GM18870 (cell line): Measurements from ENCODE around the gene CCNB3.
"Not testable (repeated sequence)": the region's sequence is repeated elsewhere in the genome, so short reads cannot be mapped to it uniquely, and the experiment has no call there.

Experiments
- ATAC-seq: cut with Tn5 transposase; IDR thresholded peaks from one replicate; pipeline ENCODE4 v1.9.1; 2021; ENCODE audit warnings: moderate library complexity; ENCODE audit not compliant: unreplicated experiment

The CCNB3 gene

GRCh38 chrX:50204364-50204899 is at the start of gene CCNB3:
CCNB3 (plus strand) TSS chrX:50204765; CDS start chrX:50285164, 80,399 bp downstream.
- ATAC-seq: peak; percentile 99

GRCh38 chrX:50157545-50158135 is 46.9 kb upstream of the CCNB3 start:
- ATAC-seq: no peak

GRCh38 chrX:50158593-50158992 is 46.0 kb upstream of the CCNB3 start:
- ATAC-seq: no peak

DNA sequence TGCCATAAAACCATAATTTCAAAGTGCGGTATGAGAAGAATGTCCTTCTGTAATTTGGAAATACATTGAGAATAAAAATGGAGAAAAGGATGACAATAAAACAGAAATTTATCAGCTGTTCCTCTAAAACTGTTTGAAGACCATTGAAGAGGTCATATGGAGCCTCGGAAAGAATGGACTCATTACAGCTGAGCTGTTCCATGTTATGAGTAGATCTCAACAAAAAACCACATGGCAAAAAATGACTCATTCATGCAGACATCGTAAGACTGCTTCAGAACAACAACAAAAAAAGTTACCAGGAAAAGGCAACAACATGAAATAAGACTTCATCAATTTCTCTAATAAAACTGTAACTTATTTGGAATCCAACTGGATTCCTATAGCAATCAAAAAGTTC is 43.4 kb upstream of the CCNB3 start:
- ATAC-seq: no peak

DNA sequence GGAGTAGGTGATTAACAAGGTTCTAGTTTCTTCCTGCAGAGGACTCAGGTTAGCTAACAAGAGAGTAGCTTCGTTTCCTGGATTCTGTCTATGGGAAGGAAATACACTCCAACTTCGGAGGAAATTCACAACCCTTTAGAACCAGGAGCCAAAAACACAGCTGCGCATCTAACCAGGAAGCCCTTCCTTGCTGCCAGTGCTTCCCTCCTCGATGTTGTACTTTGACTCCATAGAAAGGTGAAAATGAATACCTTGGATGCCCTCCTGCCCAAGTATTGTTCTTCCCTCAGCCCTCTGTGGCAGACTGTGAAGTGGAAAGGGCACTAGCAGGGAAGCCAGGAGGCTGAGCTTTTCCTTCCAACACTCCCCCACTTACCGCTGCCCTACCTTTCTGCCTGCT is 38.8 kb upstream of the CCNB3 start:
- no peak for ATAC-seq

DNA sequence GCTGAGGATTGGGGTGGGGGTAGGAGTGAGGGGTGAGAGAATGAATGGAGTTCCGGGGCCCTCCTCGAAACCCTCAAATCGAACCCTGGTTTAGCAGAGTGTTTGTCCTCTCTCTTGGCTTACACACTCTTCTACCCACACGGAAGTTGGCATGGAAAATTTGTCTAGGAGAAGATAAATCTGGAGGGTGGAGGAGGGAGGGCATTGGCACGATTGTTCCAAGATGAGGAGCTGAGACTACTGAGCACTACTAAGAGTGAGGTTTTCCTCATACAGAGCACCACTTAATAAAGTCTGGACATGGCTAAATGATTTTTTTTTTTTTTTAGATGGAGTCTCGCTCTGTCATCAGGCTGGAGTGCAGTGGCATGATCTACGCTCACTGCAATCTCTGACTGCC is 37.2 kb upstream of the CCNB3 start:
- no peak for ATAC-seq

DNA sequence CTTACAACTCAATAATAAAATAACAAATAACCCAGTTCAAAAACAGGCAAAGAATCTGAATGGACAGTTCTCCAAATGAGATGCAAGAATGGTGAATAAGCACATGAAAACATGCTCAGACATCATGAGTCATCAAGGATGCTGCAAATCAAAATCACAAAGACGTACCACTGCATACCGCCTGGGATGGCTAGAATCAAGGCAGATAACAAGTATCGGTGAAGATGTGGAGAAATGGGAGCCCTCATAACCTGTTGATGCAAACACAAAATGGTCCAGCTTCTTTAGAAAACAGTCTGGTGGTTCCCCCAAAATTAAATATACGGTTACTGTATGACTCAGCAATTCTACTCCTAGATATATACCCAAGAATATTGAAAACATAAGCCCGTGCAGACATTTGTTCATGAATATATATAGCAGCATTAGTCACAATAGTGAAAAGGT is 36.3 kb upstream of the CCNB3 start:
- peak; percentile 57 for ATAC-seq

GRCh38 chrX:50169717-50170116 is 34.8 kb upstream of the CCNB3 start:
- ATAC-seq: no peak

GRCh38 chrX:50180073-50180940 is 24.3 kb upstream of the CCNB3 start:
- no peak for ATAC-seq

DNA sequence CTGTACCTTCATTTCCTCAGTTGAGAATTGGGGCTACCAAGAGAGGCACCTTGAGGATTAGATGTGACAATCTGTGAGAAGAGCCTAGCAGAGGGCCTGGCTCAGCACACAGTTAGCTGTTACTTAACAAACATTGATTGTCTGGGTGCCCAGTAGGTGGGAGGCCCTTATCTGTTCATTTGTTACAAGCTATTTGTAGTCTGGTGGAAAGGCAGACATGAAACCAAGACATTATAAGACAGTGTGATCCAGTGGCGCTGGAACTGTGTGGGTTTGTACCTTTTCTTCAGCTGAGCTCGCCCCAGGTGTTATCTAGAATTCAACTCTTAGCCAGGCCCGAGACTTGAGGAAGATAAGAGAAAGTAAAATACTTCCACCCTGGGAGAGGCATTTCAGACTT is 20.7 kb upstream of the CCNB3 start:
- ATAC-seq: no peak

- no peak for ATAC-seq
Measured at GRCh38 chrX:50188859-50189600, 15.5 kb upstream of the CCNB3 start.

DNA sequence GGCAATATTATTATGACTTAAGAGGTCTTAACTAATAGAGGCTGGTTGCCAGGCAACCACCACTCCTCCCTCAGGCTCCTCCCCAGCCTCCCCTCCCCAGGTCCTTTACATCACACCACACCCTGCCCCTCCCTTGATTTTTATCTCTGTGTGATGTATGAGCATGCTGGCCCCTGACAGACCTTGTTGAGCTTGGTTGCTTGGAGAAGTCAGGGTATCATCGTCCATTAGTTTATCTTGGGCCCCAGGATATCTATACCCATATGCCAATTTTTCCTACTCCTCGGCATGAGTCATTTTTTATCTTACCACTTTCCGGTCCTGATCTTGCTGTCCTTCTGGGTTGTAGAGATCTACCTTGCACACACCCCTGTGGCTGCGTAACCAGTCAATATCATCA is 6.2 kb upstream of the CCNB3 start:
- no peak for ATAC-seq

GRCh38 chrX:50200907-50201306 is 3.7 kb upstream of the CCNB3 start, which contains the start of gene AKAP4:
AKAP4 (minus strand) TSS chrX:50201007; CDS start chrX:50200889, 118 bp downstream.
- ATAC-seq: no peak

- no peak for ATAC-seq
Measured at GRCh38 chrX:50202539-50202938, 2.0 kb upstream of the CCNB3 start.

DNA sequence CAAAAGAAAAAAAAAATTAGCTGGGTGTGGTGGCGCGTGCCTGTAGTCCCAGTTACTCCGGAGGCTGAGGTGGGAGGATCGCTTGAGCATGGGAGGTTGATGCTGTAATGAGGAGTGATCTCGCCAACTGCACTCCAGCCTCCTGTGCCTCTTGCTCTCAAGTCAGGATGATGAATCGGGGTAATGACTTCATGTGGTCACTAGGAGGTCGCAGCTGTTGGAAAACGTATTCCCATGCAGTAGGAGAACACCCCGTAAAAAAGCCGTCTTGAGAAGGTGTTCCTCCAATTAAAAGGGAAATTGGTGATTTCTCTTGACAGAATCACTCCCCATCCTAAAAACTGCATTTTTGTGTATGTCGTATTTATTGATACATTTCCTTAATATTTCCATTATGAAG is 2.2 kb downstream of the CCNB3 start:
- ATAC-seq: no peak

- no peak for ATAC-seq
Measured at GRCh38 chrX:50211510-50211909, 6.9 kb downstream of the CCNB3 start.

DNA sequence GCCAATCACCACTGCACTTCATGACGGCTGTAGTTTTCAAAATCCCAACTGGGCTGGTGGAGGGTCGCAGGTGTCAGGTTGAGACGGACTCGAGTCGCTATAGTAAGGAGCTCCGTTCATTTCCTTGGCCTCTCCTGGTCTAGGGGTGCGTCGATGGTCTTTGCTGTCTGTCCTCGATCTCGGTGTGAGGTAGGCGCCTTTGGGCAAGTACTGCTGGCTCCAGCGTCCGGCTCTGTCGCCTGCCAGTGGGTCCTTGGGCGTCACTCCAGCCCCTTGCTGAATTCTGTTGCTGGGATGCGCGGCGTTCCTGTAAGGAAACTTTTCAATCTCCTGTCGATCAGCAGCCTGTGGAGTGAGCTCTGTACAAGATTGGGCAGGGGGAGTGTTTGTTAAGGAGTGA is 76.7 kb downstream of the CCNB3 start:
- ATAC-seq: no peak

GRCh38 chrX:50327235-50327634 is 122.7 kb downstream of the CCNB3 start:
- ATAC-seq: no peak

- not testable (repeated sequence) for ATAC-seq
Measured at GRCh38 chrX:50332668-50333067, 128.1 kb downstream of the CCNB3 start.

- no peak for ATAC-seq
Measured at GRCh38 chrX:50333308-50333707, 128.7 kb downstream of the CCNB3 start.

DNA sequence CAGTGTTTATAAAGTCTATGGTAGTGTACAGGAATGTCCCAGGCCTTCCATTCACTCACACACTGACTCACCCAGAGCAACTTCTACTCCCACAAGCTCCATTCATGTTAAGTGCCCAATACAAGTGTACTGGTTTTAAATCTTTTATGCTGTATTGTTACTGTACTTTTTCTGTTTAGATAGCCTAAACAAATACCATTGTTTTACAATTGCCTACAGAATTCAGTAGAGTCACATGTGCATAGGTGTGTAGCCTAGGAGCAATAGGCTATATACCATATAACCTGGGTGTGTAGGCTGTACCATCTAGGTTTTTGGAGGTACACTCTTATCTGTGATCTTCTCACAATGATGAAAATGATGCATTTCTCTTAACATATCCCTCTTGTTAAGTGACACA is 139.4 kb downstream of the CCNB3 start:
- no peak for ATAC-seq
